ENCODE results near the gene PPIA. TPM values are rescaled to one million over a fixed set of nuclear protein-coding genes. Genes with fewer than 3 reads are reported as not detected.

The PPIA gene
- 4,753 and 4,999 TPM in 2 replicates for total RNA-seq (2014; rRNA removed; shearing (Covaris generic))

GRCh38 chr7:44796504-44797328, at the start of gene PPIA:
Gene PPIA, plus strand, starts transcription at chr7:44796681. Its CDS starts 44 bp downstream, at chr7:44796725.
- DNase-seq (ENCODE audit: low spot score): peak; percentile 96
- in situ Hi-C loops (cut with HindIII; ENCODE audit: low sequenced_read_pairs): no loop called here

- peak; percentile 92 for DNase-seq (ENCODE audit: low spot score)
- in situ Hi-C loops (cut with HindIII; ENCODE audit: low sequenced_read_pairs): no loop called here
These were observed 48.2 kb upstream of the PPIA start, which contains the start of gene ZMIZ2 for GRCh38 chr7:44748045-44748947. Gene ZMIZ2, plus strand, starts transcription at chr7:44748847. Its CDS starts 7,403 bp downstream, at chr7:44756250.

GRCh38 chr7:44748948-44749731, 47.3 kb upstream of the PPIA start:
- no peak for DNase-seq (ENCODE audit: low spot score)
- in situ Hi-C loops (cut with HindIII; ENCODE audit: low sequenced_read_pairs): no loop called here

- in situ Hi-C loops (cut with HindIII; ENCODE audit: low sequenced_read_pairs): no loop called here
- no peak for DNase-seq (ENCODE audit: low spot score)
These were observed 46.5 kb upstream of the PPIA start for GRCh38 chr7:44749992-44750391.

- in situ Hi-C loops (cut with HindIII; ENCODE audit: low sequenced_read_pairs): no loop called here
- DNase-seq (ENCODE audit: low spot score): no peak
These were observed 46.1 kb upstream of the PPIA start for GRCh38 chr7:44750424-44750823.

GRCh38 chr7:44750921-44751571, 45.4 kb upstream of the PPIA start:
- in situ Hi-C loops (cut with HindIII; ENCODE audit: low sequenced_read_pairs): no loop called here

GRCh38 chr7:44752822-44753221, 43.7 kb upstream of the PPIA start:
- in situ Hi-C loops (cut with HindIII; ENCODE audit: low sequenced_read_pairs): no loop called here
- no peak for DNase-seq (ENCODE audit: low spot score)

More at GRCh38 chr7:44750921-44751571, 45.4 kb upstream of the PPIA start:
- DNase-seq (ENCODE audit: low spot score): no peak

GRCh38 chr7:44754802-44755697, 41.4 kb upstream of the PPIA start:
- no peak for DNase-seq (ENCODE audit: low spot score)

GRCh38 chr7:44755698-44756627, 40.5 kb upstream of the PPIA start:
- in situ Hi-C loops (cut with HindIII; ENCODE audit: low sequenced_read_pairs): no loop called here
- DNase-seq (ENCODE audit: low spot score): peak; percentile 48

More at GRCh38 chr7:44754802-44755697, 41.4 kb upstream of the PPIA start:
- in situ Hi-C loops (cut with HindIII; ENCODE audit: low sequenced_read_pairs): no loop called here

- DNase-seq (ENCODE audit: low spot score): no peak
- in situ Hi-C loops (cut with HindIII; ENCODE audit: low sequenced_read_pairs): no loop called here
These were observed 39.6 kb upstream of the PPIA start for GRCh38 chr7:44756904-44757303.

GRCh38 chr7:44757311-44757710, 39.2 kb upstream of the PPIA start:
- in situ Hi-C loops (cut with HindIII; ENCODE audit: low sequenced_read_pairs): no loop called here
- no peak for DNase-seq (ENCODE audit: low spot score)

- in situ Hi-C loops (cut with HindIII; ENCODE audit: low sequenced_read_pairs): no loop called here
- DNase-seq (ENCODE audit: low spot score): no peak
These were observed 38.7 kb upstream of the PPIA start for GRCh38 chr7:44757739-44758138.

GRCh38 chr7:44759246-44759645, 37.2 kb upstream of the PPIA start:
- in situ Hi-C loops (cut with HindIII; ENCODE audit: low sequenced_read_pairs): no loop called here
- DNase-seq (ENCODE audit: low spot score): no peak

GRCh38 chr7:44760034-44760580, 36.4 kb upstream of the PPIA start:
- no peak for DNase-seq (ENCODE audit: low spot score)
- in situ Hi-C loops (cut with HindIII; ENCODE audit: low sequenced_read_pairs): no loop called here

- in situ Hi-C loops (cut with HindIII; ENCODE audit: low sequenced_read_pairs): no loop called here
- DNase-seq (ENCODE audit: low spot score): no peak
These were observed 35.0 kb upstream of the PPIA start for GRCh38 chr7:44761207-44762161.
